HG03095 (cell line): Measurements from ENCODE around the gene TMIE.

ENCODE experiments used
- ATAC-seq: cut with Tn5 transposase; IDR thresholded peaks from one replicate; pipeline ENCODE4 v1.9.1; 2021; ENCODE audit warnings: moderate library complexity; ENCODE audit not compliant: unreplicated experiment

The TMIE gene, protein sequence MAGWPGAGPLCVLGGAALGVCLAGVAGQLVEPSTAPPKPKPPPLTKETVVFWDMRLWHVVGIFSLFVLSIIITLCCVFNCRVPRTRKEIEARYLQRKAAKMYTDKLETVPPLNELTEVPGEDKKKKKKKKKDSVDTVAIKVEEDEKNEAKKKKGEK

DNA sequence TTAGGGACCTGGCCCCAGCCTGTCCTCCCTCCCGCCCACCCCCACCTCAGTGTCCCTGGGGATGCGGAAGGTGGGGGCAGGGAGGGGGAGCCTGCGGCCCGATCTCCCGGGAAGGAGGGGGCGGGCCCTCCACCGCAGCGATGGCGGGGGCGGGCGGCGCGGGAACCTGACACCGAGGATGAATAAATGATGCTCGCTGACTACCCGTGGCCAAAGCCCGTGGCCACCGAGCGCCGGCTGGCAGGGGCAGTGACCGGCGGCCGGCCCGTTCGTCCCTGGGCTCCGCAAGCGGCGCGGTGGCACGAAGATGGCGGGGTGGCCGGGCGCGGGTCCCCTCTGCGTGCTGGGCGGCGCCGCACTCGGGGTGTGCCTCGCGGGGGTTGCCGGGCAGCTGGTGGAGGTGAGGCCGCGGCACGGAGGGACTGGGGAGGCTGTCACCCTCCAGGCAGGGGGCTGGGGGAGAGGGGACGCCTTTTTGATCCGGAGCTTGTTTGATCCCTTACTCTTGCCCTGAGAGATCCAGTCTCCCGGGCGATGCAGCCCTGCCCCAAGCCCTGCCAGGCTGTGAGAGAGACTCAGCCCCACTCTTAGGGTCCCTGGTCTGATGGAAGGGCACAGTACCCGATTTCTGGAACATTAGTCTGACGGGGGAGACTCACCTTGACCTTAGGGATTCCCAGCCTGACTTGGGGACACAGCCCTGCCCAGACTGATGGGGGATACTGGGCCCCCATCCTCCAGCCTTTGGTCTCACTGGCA, at the start of gene TMIE:
TSS of gene TMIE (plus strand) at position 212 of the 759 bp plus-strand sequence. CDS start at position 308, 96 bp downstream.
- ATAC-seq, result no peak

DNA sequence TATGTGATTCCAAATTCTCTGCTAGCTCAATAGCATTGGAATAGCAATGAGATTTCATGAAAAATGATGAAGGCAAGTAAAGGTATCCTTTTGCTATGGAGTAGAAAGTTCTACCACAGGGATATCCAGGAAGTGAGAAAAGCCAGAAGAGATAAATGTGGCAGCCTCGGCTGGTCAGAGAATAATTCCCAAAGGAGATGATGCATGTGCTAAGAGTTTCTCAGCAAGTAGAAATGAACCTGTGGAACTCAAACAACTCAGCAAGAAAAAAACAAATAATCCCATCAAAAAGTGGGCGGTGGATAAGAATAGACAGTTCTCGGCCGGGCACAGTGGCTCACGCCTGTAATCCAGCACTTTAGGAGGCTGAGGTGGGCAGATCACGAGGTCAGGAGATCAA, 45.9 kb upstream of the TMIE start:
- ATAC-seq, result no peak

DNA sequence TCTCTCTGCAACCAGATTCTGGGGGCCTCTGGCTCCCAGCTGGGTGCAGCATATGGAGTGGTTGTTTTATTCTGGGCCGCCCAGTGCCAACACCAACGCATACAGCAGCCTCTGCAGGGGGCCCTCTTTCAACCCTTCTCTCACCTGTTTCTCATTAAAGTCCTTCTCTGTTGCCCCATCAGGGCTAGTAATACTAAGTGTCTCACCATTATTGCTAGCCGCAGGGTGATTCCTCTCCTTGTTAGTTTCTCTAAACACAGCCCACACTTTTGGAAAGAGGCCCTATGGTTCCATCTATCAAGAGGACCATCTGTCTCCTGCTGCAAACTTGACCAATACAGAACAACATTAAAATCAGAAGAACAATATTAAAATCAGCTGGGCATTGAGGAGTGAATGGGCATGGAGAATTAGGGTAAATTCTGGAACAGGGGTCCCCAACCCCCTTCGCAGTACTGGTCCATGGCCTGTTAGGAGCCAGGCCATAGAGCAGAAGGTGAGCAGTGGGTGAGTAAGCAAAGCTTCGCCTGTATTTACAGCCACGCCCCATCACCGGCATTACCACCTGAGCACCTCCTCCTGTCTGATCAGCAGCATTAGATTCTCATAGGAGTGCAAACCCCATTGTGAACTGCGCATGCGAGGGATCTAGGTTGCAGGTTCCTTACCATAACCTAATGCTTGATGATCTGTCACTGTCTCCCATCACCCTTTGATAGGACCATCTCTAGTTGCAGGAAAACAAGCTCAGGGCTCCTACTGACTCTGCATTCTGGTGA, 44.2 kb upstream of the TMIE start:
- ATAC-seq, result no peak

DNA sequence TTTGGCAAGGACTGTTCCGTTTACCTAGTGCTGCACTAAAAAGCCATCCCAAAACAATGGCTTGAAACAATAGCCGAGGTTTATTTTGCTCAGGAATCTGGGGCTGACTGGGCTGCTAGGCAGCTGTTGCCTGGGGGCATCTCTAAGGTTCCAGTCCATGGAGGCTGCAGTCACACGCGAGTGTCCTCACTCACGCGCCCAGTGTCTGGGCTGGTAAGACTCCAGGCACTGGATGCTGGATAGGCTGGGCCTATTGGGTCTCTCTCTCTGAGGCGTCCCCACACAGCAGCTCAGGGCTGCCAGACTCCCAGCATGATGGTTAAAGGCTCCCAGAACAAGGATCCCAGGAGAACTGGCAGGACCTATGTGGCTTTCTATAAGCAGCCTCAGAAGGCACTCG, 41.9 kb upstream of the TMIE start:
- no peak for ATAC-seq

DNA sequence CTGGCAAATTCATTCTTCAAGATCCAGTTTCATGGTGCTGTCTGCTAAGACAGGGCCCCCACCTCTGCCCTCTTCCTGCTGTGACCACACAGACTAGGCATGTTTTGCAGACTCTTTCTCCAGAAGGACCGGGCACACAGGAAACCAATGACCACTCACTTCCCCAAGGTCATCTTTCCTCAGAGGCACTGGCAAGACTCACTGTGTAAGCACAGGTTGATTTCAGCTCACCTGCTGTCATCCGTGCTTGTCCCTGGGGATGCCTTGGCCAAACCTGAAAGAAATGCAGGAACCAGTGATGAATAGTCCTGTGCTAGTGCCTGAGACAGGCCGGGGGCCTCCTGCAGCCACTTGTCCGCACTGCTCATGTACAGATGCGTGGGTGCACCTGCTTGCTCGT, 41.2 kb upstream of the TMIE start:
- no peak for ATAC-seq

DNA sequence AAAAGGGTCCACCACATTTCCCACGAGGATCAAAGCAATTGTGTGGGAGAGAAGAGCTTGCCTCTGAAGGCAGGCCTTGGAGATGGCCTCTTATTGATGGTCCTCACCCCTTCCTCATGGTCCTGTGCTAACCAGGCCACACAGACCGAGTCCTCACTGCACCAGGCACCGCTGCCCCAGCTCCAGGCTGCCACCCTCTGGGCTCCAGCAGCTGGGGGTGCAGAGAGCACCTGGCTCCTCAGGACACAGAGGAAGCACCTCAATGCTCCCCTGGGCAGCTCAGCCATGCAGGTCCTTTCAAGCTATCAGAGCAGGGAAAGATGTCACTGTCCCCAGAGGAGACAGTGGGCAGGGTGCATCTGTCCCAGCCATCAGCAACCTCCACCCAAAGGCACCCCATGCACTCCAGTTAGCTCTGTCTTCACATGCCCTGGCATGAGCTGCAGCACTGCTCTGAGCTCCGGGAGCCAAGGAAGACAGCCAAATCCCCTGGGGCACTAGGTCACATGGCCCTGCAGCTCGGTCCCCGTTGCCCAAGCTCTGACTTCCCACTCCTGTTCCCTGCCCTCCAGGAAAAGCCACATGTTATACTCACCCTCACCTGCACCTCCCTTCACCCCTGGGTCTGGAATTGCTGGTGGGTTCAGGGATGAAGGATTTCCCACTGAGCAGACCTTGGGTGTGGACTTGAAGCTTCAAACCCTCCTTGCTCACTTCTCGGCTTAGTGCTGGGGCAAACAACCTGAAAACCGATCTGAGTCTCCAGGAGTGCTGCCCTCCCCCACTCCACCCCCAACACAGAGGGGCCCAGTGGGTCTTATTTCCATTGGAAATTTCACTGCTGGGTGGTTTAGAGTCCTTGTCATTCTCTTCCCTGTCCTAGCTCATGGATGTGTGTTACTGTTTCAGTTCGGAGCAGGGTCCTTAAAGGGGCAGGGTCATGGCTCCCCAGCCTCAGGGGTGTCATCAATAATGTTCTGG, 40.4 kb upstream of the TMIE start:
- ATAC-seq, result no peak

DNA sequence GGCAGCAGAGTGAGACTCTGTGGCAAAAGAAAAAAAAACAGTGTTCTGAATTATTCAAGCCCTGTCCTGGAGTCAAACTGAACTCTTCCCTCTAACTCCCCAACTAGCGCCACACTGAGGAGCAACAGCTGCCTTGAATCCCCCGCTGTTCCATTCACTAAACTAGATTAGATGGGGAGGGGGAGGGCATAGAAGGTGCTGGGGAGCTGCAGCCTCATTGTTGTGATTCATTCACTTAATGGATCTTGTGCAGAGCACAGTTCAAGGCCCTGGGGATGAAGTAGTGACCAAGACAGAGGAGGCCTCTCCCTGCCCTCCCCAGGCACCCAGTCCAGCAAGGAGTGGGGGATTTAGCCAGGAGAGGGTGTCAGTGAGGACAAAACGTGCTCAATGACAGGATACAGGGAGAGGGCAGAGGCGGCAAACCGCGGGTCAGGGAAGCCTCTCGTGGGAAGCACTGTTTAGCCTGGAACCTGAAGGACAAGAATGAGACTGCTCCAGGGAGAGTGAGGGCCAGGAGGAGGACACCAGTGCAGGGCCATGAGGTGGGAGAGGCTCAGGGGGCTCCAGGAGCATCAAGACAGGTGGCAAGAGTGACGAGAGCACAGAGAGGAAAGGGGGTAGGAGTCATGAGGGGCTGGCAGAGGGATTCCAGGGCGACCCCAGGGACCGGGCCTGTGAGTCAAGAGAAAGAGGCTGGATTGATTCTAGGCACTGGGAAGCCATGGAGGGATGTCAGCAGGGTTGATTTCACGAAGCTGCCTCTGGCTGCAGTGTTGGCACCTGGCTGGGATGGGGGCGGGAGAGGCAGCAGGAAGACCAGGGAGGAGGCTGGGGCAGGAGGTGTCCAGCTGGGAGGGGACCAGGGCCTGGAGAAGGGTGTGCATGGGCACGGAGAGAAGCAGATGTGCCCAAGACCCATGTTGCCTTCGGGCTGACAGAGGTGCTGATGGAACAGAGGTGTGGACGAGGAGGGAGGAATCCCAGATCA, 39.1 kb upstream of the TMIE start:
- no peak for ATAC-seq

DNA sequence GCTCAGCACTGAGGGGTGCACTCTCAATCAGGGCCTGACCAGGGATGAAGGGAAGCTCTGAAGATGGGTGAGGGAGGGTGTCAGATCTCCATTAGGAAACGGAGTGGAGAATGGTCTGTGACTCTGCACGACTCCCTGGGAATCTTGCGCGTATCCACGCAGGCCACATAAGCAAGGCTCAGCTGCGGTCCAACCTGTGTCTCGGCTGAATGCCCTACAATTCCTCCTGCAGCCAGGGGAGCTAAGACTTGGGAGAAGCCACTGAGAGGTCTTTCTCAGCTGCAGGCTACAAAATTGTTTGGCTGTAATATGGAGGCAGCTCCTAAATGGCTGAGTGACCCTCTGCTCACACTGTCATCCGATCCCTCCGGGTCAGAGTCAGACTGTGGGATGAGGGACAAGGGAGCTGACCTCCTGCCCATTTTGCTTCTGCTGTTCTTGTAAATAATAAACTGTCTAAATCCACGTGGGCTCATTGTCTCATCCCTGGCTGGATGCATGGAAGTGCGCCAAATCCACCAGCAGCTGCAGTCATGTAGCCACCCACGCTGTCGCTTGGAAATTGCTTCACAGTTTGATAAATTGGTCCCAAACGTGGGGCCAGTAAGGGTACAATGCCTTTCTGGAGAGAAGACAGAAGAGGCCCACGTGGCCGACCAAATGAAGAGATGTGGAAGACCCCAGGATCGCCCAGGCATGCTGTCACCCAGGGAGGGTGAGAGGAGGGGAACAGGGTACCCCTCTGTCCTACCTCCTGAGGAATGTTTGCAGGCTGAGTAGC, 38.2 kb upstream of the TMIE start:
- ATAC-seq, result no peak

DNA sequence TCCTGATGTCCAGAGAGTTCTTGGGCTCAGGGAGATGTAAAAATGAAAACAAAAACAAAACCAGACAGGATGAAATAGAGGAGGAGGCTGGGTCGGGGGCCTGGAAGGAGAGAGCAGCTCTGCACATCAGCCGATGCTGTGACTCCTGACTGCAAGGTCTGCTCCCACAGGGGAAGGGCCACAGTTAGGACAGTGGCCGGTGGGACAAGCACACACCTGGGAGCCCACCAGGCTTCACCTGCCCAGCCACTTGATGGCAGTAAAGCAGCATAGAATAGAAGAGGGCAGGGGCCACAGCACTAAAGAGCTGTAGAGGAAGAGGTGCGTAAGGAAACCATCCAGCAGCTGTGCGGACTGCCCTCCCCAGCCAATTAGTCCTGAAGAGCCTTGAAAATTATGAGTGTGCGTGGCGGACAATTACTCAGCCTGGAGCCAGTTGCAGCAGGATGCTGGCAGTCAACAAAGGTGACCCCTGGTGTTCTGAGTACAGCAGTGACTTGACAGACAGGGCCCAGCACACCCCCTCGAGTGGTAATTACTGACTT, 37.5 kb upstream of the TMIE start:
- no peak for ATAC-seq

DNA sequence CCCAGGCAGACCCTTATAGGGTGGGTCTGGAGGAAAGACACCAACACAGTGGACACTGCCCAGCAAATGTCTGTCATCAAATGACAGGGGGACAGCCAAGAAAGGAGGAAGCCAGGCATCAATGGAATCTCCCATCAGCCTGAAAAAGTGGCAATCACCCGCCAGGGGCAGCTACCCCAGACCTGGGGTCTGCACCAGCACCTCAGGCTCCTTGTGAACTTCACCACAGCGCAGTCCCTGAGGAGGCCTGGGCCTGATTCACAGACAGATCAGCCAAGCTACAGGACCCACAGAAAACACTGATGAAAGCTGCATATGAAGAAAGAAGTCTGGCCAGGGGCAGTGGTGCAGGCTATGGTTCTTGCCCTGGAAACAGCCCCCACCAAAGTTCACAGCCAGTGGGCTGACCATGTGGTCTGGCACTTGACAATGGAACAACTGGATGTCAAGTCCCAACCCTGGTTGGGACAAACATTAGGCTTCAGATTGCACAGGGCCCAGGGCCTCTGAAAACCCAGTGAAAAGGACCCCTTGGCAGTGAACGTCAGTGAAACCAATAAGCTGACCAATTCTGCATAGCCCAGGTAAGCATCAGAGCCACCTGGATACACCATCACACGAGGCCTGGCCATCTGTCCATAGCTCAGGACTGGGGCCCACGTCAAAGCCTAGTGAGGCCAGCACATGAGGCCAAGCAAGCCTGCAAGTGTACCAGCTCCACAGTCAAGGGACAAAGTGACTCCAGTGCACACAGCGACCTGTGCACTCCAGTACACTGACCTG, 36.8 kb upstream of the TMIE start:
- ATAC-seq, result no peak

DNA sequence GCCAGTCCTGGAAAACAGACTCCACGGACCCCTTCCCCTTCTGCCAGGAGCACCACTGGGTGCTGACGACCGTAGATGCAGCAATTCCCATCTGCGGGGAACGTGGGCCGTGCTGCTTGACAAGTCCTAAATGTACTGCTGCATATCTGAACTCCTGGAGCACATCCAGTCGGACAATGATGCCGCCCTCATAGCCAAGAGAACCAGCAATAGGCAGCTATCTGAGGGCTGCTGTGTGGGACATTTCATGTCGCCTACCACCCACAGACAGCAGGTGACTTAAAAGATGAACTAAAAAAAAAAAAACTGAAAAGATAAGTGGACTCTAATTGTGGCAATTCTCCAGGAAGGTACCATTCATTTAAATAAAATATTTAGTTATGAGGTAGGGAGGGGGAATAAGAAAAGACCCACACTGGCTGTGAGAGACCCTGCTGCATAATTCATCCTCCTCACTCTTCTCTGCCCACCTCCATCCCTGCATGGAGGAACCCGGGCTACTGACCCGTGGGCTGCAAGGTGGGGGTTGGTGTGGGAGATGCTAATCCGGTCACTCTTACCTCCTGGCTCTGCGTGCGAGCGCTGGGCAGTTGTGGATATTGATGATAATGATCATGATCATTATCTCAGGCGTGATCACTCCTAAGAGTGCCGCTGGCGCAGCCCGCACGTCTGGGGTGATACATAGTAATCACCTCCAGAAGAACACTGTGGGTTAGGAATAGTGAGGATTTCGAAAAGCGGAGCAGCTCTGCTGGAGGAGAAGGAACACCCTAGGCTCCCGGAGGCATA, 36.0 kb upstream of the TMIE start:
- ATAC-seq, result no peak

DNA sequence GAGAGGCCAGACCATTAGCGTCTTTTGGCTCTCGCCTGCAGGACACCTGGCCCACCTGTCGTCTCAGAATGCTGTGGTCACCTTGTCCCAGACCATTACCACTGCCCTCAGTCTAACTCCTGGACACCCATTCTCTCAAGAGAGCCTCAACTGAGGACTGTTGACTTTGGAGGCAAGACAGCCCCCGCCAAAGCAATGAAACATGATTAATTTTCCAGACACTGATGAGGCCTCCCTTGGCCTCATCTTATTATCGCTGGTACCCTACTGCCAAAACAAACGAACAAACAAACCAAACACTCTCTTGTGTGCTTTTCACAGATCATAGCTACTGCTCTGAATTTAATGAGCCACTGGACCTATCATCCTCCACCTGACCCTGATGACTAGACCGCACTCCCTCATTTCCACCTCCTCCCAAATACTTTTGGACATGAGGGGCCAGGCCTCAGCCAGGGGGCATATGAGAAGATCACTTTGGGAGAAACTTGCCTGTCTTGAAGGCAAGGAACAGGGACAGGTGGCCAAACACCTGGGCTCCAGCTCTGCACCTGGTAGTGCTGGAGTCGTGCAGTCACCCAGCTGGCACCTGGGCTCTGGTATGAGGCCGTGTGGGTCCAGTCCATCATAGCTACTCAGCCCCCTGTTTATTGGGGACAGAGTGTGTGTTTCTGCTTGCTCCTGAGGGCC, 35.3 kb upstream of the TMIE start:
- ATAC-seq, result no peak

DNA sequence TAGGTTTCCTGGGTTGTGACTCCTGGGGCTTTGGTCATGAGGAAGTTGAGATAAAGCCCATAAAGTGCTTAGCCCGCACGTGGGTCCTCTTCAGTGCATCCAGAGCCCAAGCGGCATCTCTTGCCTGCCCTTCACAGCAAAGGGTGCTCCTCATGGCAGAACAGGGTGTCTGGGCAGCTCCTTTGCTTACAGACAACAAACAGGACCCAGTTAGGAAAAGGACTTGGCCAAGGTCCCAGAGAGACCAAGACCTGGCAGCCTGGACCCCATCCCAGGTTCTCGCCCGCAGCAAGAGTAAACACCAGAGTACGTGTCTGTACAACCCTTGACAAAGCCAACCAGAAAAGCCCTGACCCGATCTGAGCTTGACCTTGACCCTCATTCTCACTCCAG, 34.7 kb upstream of the TMIE start:
- ATAC-seq, result no peak

DNA sequence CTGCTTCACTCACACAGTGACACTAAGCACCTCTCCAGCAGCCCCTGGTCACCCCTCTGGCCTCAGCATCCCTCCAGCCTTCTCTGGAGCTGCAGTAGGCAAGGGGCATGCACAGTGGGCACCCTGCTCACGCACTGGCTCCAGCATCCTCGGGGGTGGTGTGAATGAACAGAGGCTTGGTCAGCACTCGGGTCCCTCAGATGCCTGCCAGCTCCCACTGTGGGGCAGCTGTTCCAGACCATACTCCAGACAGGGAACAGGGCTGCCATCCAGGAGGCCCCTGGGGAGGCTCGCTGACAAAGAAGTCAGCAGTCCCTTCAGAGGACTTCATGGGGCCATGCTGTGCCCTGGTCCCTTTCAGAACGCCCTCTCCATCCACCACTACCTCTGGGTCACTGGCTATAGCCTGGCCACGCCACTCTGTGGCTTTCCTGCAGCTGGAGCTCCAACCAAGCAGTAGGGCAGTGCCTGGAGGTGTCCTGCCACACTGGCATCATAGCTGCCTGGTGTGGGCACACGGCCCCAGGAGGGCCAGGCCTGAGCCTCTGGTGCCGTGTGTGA, 34.1 kb upstream of the TMIE start:
- ATAC-seq, result no peak

DNA sequence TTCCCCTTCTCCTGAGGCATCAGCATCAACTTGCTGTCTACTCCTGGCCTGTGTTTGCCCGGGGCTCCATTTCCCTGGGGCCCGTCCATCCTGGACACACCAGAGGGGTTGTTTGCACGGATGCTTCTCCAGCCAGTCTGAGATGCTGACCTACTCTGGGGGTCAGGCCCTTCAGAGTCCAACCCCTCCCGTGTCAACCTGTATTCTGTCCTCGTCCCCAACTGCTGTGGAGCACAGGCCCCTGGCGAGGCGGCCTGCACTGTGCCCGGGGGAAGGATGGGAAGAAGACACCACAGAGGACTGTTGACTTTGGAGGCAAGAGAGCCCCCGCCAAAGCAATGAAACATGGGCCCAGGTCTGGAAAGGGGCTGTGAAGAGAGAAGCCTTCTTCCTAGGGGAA, 33.5 kb upstream of the TMIE start:
- ATAC-seq, result no peak

DNA sequence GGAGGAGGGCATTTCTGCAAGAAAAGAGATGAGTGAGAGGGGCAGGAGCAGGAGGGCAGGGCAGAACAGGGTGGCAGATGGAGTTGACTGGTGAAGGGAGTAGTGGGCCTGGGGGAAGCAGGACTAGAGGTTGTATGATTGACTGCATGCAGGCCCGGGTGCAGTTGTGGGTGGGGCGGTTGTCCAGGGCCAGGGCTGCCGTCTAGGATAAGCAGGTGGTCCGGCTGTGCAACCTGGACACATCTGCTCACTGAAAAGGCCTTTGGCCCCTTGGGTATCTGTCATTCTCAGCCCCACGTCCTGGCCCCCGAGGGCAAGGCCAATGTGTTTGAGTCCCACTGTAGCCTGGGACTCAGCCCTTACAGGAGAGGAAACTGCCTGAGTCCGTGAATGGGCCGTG, 33.1 kb upstream of the TMIE start:
- no peak for ATAC-seq
